ENCODE results near the gene DIPK2B.

The DIPK2B gene

DNA sequence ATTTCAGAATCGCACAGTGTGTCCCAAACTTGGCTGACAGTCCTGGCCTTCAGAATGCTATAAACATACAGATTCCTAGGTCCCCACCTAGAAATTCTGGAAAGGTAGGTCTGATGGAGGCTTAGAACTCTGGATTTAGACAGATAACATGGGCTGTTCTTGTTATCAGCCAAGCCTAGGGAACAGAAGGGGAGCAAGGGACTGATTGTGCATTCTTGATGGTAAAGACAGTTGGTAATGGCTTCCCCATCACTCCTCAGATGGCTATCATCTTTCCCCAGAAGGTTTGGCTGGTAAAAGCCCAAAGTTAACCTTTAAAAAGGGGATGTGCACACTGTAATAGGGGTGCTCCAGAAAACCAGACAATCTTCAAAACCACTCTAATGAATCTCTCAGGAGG lies 35.7 kb downstream of the DIPK2B start:
- TF ChIP-seq, protein P1, sequence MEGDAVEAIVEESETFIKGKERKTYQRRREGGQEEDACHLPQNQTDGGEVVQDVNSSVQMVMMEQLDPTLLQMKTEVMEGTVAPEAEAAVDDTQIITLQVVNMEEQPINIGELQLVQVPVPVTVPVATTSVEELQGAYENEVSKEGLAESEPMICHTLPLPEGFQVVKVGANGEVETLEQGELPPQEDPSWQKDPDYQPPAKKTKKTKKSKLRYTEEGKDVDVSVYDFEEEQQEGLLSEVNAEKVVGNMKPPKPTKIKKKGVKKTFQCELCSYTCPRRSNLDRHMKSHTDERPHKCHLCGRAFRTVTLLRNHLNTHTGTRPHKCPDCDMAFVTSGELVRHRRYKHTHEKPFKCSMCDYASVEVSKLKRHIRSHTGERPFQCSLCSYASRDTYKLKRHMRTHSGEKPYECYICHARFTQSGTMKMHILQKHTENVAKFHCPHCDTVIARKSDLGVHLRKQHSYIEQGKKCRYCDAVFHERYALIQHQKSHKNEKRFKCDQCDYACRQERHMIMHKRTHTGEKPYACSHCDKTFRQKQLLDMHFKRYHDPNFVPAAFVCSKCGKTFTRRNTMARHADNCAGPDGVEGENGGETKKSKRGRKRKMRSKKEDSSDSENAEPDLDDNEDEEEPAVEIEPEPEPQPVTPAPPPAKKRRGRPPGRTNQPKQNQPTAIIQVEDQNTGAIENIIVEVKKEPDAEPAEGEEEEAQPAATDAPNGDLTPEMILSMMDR (IDR thresholded peaks at IDR 0.05), result no peak
- H3K27ac ChIP-seq, result no peak overlapping the region
- DNase-seq (ENCODE audit: low spot score), result no peak
- no peak overlapping the region for H3K4me3 ChIP-seq

DNA sequence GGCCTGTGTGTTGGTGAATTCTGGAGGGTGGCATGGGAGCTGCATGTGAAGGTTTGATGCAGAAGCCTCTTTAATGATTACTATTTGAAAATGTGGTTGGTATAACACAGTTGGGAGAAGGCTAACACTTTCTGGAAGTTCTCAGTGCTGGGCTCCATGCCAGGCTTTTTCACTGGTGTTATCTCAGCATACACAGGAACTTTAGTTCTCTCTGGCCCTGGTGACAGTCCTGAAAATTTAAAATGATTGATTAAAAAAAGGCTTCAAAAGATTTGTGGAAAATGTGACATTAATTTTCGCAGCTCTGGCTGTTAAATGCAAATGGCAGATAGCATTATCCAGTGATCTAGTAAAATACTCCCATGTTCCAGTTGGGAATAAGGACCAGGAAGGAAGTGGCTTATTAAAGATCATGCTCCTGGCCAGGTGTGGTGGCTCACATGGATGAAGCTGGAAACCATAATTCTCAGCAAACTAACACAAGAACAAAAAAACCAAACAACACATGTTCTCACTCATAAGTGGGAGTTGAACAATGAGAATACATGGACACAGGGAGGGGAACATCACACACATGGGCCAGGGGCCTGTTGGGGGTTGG lies 36.6 kb downstream of the DIPK2B start:
- TF ChIP-seq, protein P1 (IDR thresholded peaks at IDR 0.05), result no peak
- Histone ChIP-seq H3K27ac (no peak overlapping the region), H3K4me3 (no peak overlapping the region)
- no peak for DNase-seq (ENCODE audit: low spot score)

DNA sequence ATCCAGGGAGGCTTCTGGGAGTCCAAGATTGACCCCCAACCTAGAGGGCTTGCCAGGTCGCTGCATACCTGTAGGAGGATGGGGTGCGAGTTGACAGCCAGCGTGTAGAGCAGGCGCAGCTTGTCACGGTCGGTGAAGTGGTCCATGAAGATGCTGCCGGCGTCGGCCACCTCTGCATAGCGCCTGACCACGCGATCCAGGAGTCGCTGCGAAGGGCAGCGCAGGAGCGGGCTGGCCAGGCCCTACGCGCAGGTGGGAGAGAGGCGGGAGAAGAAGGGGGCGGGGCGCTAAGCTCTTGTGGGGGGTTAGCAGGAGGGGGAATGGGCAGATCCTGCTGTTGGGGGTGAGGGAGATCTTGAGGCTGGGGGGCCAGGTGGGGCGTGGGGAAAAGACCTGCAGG lies 43.0 kb downstream of the DIPK2B start:
- Histone ChIP-seq H3K27ac (no peak overlapping the region), H3K4me3 (no peak overlapping the region)
- DNase-seq (ENCODE audit: low spot score), result no peak
- TF ChIP-seq, protein P1 (IDR thresholded peaks at IDR 0.05), result no peak

DNA sequence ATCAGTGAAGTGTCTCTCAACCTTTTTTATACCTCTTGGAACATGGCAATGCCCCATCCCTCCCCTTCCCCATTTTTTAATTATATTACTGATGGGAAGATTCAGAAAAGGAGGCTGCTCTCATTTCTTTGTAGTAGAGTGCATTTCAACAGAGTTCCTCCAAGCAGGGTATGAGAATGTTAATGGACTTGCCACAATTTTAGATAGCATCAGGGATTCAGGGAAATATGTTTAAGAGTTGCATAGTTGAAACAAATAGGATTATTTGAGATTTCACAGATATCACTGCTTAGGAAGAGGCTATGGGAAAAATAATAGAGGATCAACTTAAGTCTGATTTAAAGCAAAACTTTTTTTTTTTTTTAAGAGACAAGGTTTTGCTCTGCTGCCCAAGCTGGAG lies 46.2 kb downstream of the DIPK2B start:
- Histone ChIP-seq H3K27ac (no peak overlapping the region), H3K4me3 (no peak overlapping the region)
- no peak for DNase-seq (ENCODE audit: low spot score)

DNA sequence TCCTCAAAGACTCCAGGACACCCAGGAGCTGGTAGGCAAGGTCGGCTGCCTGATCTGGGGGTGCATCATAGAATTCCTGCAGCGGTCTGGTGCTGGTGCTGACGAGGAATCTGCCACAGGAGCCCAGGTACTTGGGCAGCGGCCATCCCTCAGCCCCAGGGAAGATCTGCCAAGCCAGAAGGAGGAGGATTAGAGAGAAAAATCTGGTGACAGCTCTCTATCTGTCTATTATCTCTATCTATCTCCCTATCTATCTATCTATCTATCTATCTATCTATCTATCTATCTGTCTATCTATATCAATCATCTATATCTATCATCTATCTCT lies 46.7 kb downstream of the DIPK2B start:
- Histone ChIP-seq H3K27ac (peak overlapping the region in 1 of 2 donors; percentile 47), H3K4me3 (no peak overlapping the region)
- TF ChIP-seq, protein P1 (IDR thresholded peaks at IDR 0.05), result no peak
- no peak for DNase-seq (ENCODE audit: low spot score)

More for the DNA sequence above, 46.2 kb downstream of the DIPK2B start:
- TF ChIP-seq, protein P1 (IDR thresholded peaks at IDR 0.05), result no peak

All from coronary artery (tissue), 2 donors.